Smooth muscle cell (in vitro differentiated cells): ENCODE data around the gene PDE9A. TPM values are rescaled to one million over a fixed set of nuclear protein-coding genes. Genes with fewer than 3 reads are reported as not detected.
"Not testable (repeated sequence)": the region's sequence is repeated elsewhere in the genome, so short reads cannot be mapped to it uniquely, and the experiment has no call there.

Source experiments
- DNase-seq: peaks from one replicate; lab custom pipeline; 2025; ENCODE audit not compliant: unreplicated experiment; lab: John Stamatoyannopoulos, UW
- H2AFZ ChIP-seq: fragments of 200-600 bp; sonication (generic); 2 replicates; pipeline ENCODE4 v1.6.0; 2016; ENCODE audit warnings: antibody characterized with exemption, low read depth, mild to moderate bottlenecking
- H3F3A ChIP-seq: fragments of 200-600 bp; sonication (generic); 2 replicates; pipeline ENCODE4 v1.6.0; 2017; ENCODE audit warnings: antibody characterized with exemption, low read depth
- H3K27ac ChIP-seq: fragments of 200-600 bp; sonication (generic); 2 replicates; pipeline ENCODE4 v1.5.1; 2016; ENCODE audit warnings: low read depth, mild to moderate bottlenecking
- H3K27me3 ChIP-seq: fragments of 200-600 bp; sonication (generic); 2 replicates; pipeline ENCODE4 v1.6.1; 2016; ENCODE audit warnings: low read depth, mild to moderate bottlenecking
- H3K36me3 ChIP-seq: fragments of 200-600 bp; sonication (generic); 2 replicates; pipeline ENCODE4 v1.5.1; 2016; ENCODE audit warnings: low read depth
- H3K4me1 ChIP-seq: fragments of 200-600 bp; sonication (generic); 2 replicates; pipeline ENCODE4 v1.5.1; 2016; ENCODE audit warnings: low read depth
- H3K4me2 ChIP-seq: fragments of 200-600 bp; sonication (generic); 2 replicates; pipeline ENCODE4 v1.6.0; 2016; ENCODE audit warnings: mild to moderate bottlenecking
- H3K4me3 ChIP-seq: fragments of 200-600 bp; sonication (generic); 2 replicates; pipeline ENCODE4 v1.5.1; 2016; ENCODE audit warnings: mild to moderate bottlenecking
- H3K79me2 ChIP-seq: fragments of 200-600 bp; sonication (generic); 2 replicates; pipeline ENCODE4 v1.6.0; 2016; ENCODE audit warnings: low read depth, mild to moderate bottlenecking
- H3K9ac ChIP-seq: fragments of 200-600 bp; sonication (generic); 2 replicates; pipeline ENCODE4 v1.6.0; 2016; ENCODE audit warnings: low read depth
- H3K9me3 ChIP-seq: fragments of 200-600 bp; sonication (generic); replicated peaks from 2 replicates; pipeline ENCODE4 v1.5.1; 2016; ENCODE audit warnings: low read depth
- H4K20me1 ChIP-seq: fragments of 200-600 bp; sonication (generic); 2 replicates; pipeline ENCODE4 v1.6.0; 2016; ENCODE audit warnings: low read depth
- WGBS: methylation state at CpG from one replicate; pipeline ENCODE4 v1.1.7; 2016; ENCODE audit warnings: low lambda C conversion rate; 5-methylcytosine and 5-hydroxymethylcytosine counted together
- polyA plus RNA-seq: library from polyadenylated mRNA; unstranded; fragments of >200 nt; fragmentation: Nextera tagmentation; extraction: Ambion mirVana; gene quantifications from 2 replicates; pipeline ENCODE4 v1.2.1, GENCODE V29; 2016
- total RNA-seq: library from RNA; depleted of rRNA; stranded (reverse); fragments of >200 nt; gene quantifications from 2 replicates; pipeline ENCODE4 v1.2.3, GENCODE V29; 2014
- TF ChIP-seq, protein P1 (sequence below): fragments of 200-600 bp; sonication (generic); IDR thresholded peaks from 2 replicates; pipeline ENCODE4 v1.5.1; 2017; ENCODE audit warnings: borderline replicate concordance, mild to moderate bottlenecking, antibody characterized with exemption; ENCODE audit not compliant: insufficient read depth, poor library complexity, severe bottlenecking

PDE9A gene
- total and polyA plus RNA-seq, 2 experiments from 2014 or later, result 4.3 to 12.3 TPM

DNA sequence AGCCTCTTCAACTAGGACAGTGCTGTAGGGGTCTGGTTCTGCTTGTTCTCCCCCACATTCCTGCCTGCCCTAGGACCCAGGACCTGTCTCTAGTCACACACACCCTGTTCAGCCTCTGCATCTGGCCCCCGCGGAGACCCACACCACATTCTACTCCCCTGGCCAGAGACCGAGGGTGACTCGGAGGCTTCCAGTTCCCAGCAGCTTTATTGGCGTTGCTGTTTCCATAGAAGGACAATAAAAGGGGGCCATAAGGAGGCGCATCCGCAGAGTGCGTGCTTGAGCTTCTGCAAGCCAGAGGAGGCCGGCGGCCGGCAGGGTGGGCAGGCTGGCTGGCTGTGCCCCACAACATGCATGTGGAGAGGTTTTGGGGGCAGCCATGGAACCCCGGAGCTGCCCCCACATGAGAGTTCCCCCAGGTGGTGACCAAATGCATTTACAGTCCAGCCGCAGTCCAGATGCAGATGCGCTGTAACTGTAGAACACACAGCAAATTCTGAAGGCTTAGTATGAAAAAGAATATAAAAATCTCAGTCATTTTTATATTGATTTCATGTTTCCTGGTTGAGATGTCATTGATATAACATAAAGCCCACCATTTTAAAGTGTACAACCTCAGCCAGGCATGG lies 52.4 kb downstream of the PDE9A start:
- Histone ChIP-seq H3F3A (no peaks in the 10 kb centered on the region), H2AFZ (no peak overlapping the region), H3K9me3 (no peaks in the 10 kb centered on the region), H3K4me2 (no peak overlapping the region), H3K4me1 (no peaks in the 10 kb centered on the region), H3K36me3 (peaks cover 14% of the 10 kb centered on the region), H4K20me1 (no peaks in the 10 kb centered on the region), H3K9ac (no peak overlapping the region), H3K79me2 (no peaks in the 10 kb centered on the region), H3K27ac (no peak overlapping the region), H3K27me3 (no peaks in the 10 kb centered on the region), H3K4me3 (no peak overlapping the region)
- WGBS, result 57% methylated on average over 14 of the region's 14 CpGs
- no peak for DNase-seq
- TF ChIP-seq, protein P1, sequence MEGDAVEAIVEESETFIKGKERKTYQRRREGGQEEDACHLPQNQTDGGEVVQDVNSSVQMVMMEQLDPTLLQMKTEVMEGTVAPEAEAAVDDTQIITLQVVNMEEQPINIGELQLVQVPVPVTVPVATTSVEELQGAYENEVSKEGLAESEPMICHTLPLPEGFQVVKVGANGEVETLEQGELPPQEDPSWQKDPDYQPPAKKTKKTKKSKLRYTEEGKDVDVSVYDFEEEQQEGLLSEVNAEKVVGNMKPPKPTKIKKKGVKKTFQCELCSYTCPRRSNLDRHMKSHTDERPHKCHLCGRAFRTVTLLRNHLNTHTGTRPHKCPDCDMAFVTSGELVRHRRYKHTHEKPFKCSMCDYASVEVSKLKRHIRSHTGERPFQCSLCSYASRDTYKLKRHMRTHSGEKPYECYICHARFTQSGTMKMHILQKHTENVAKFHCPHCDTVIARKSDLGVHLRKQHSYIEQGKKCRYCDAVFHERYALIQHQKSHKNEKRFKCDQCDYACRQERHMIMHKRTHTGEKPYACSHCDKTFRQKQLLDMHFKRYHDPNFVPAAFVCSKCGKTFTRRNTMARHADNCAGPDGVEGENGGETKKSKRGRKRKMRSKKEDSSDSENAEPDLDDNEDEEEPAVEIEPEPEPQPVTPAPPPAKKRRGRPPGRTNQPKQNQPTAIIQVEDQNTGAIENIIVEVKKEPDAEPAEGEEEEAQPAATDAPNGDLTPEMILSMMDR, result no peak

DNA sequence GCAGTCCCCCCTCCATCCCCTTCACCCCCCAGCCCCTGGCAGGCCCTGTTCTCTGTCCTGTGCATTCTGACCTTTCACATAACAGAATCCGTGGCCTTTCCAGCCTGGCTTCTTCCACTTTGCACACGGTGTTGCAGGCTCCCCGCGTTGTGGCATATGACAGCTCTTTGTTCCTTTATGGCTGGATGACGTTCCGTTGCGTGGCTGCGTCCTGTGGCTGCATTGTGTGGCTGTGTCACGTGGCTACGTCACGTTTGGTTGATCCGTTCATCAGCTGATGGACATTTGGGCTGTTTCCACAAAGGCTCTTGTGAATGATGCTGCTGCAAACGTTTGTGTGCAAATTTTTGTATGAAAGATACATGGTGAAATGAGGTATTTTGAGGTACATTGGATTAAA lies 53.3 kb downstream of the PDE9A start:
- Histone ChIP-seq H3K27me3 (no peaks in the 10 kb centered on the region), H3K4me3 (no peak overlapping the region), H2AFZ (no peak overlapping the region), H3K9me3 (no peaks in the 10 kb centered on the region), H3K4me2 (no peak overlapping the region), H3K9ac (no peak overlapping the region), H3K79me2 (no peaks in the 10 kb centered on the region), H3K36me3 (peaks cover 5% of the 10 kb centered on the region), H4K20me1 (no peaks in the 10 kb centered on the region), H3K4me1 (no peaks in the 10 kb centered on the region), H3F3A (no peaks in the 10 kb centered on the region), H3K27ac (no peak overlapping the region)
- TF ChIP-seq, protein P1, result no peak
- no peak for DNase-seq
- WGBS, result 97% methylated on average over 13 of the region's 13 CpGs

DNA sequence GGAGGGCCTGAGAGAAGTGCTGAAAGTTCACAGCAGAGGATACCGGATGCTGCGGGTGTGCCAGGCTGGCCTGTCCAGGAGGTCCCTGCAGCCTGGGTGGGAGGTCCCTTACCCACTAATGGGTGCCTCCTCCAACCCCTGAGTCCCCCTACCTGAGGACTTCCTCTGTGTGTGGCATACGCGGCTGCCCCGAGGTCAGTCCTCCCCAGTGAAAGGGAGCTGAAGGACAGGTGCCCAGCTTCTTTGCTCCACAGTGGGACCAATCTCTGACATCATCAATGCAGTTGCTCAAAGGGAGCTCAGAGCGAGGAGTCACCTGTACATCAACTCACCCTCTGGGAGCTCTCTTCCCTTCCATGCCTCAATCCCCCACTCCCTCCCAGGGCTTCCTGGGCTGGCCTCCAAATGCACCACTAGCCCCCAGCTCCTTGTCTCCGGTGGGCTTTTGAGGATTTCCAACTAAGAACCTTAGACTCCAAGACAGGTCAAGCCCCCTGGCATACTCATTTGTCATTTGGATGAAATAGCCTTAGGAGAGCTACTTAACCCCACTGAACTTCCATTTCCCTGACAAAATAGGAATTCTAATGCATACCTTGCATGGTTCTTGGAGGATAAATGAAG lies 53.9 kb downstream of the PDE9A start:
- H3K4me1 ChIP-seq, result no peaks in the 10 kb centered on the region
- DNase-seq, result no peak
- 93% methylated on average over 7 of the region's 7 CpGs for WGBS
- H3K9ac ChIP-seq, result no peak overlapping the region
- no peak overlapping the region for H3K4me2 ChIP-seq
- no peaks in the 10 kb centered on the region for H4K20me1 ChIP-seq
- TF ChIP-seq, protein P1, result no peak
- no peaks in the 10 kb centered on the region for H3K27me3 ChIP-seq
- no peaks in the 10 kb centered on the region for H3K79me2 ChIP-seq
- H3K4me3 ChIP-seq, result no peak overlapping the region
- no peaks in the 10 kb centered on the region for H3F3A ChIP-seq
- H3K9me3 ChIP-seq, result no peaks in the 10 kb centered on the region
- H2AFZ ChIP-seq, result no peak overlapping the region
- H3K36me3 ChIP-seq, result no peaks in the 10 kb centered on the region
- no peak overlapping the region for H3K27ac ChIP-seq

DNA sequence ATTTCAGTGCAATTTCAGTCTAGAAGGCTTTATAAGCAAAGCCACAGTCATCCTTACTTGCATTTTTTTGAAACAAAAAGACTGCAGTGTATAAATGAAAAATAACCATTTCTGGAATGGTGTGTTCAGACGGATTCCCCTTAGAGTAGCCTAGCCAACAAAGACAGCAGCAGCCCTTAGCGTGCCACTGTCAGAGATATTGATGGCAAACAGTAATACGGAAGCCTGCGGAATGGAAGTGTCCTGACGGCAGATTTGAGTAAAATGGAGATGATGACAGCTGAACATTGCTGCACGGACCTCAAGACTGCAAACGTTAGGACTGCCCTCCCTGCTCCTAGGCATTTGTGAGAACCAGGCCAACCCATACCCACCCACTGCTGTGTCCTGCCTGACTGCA lies 54.7 kb downstream of the PDE9A start:
- Histone ChIP-seq H3K36me3 (no peaks in the 10 kb centered on the region), H3K79me2 (no peaks in the 10 kb centered on the region), H3K27ac (no peak overlapping the region), H2AFZ (no peak overlapping the region), H3K9me3 (no peaks in the 10 kb centered on the region), H4K20me1 (no peaks in the 10 kb centered on the region), H3K4me2 (no peak overlapping the region), H3K27me3 (no peaks in the 10 kb centered on the region), H3K9ac (no peak overlapping the region), H3K4me1 (no peaks in the 10 kb centered on the region), H3K4me3 (no peak overlapping the region), H3F3A (no peaks in the 10 kb centered on the region)
- 95% methylated on average over 7 of the region's 7 CpGs for WGBS
- TF ChIP-seq, protein P1, result no peak
- no peak for DNase-seq

DNA sequence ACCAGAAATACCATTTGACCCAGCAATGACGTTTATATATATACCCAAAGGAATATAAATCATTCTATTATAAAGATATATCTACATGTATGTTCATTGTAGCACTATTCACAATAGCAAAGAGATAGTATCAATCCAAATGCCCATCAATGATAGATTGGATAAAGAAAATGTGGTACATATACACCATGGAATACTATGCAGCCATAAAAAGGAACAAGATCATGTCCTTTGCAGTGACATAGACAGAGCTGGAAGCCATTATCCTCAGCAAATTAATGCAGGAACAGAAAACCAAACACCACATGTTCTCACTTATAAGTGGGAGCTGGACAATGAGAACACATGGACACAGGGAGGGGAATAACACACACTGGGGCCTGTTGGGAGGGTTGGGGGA lies 55.5 kb downstream of the PDE9A start:
- WGBS, result 96% methylated on average over 1 of the region's 1 CpG
- not testable (repeated sequence) for H3K27me3 ChIP-seq

More for the DNA sequence above, 55.5 kb downstream of the PDE9A start:
- not testable (repeated sequence) for H2AFZ ChIP-seq, H3K36me3 ChIP-seq, H3F3A ChIP-seq, H3K9ac ChIP-seq, H3K4me2 ChIP-seq, H3K79me2 ChIP-seq, H3K4me1 ChIP-seq, H3K4me3 ChIP-seq, H3K9me3 ChIP-seq, DNase-seq, H3K27ac ChIP-seq, H4K20me1 ChIP-seq
